HG03135 (cell line): ENCODE measurements around the gene MACROD1.
"Not testable (repeated sequence)": the region's sequence is repeated elsewhere in the genome, so short reads cannot be mapped to it uniquely, and the experiment has no call there.

Experiments used
- ATAC-seq: cut with Tn5 transposase; IDR thresholded peaks from one replicate; pipeline ENCODE4 v1.9.1; 2021; ENCODE audit warnings: mild to moderate bottlenecking, moderate library complexity; ENCODE audit not compliant: unreplicated experiment

MACROD1 gene

GRCh38 chr11:64060263-64060860 lies 105.6 kb downstream of the MACROD1 start:
- ATAC-seq, result no peak

DNA sequence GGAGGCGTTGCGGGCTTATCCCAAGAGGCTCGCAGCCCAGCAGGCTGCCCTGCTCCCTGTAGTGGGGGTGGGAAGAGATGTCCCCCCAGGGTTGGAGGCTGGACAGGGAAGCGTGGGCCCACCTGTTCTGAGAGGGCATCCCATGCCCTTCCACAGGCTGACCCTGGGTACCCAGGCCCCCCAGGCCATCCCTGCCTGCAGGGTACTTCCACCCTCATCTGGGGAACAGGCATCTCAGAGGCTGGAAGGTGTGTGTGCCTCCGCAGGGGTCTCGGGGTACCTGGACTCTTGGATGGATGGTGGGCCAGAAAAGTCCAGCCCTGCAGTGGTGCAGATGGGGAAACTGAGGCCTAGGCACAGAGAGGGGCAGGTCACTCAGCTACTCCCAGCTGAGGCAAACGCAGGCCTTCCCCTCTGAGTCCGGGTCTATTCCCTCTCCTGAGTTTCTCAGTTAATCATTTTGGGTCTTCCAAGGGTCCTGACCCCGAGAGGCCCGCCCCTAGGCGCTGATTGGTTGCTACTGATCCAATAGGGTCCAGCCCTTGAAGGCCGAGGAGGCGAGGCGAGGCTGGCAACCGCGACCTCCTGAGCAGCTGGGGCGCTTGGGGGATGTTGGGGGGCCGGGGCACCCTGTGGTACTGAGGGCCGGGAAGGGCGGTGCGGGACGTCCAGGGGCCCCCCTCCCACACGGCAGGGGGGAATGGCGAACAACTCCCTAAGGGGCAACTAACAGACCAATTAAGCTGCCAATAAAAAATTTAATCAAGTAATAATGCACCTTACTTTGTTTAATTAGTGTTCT lies 106.4 kb downstream of the MACROD1 start:
- ATAC-seq, result no peak

- no peak for ATAC-seq
These were observed 107.4 kb downstream of the MACROD1 start for GRCh38 chr11:64058494-64058893.

DNA sequence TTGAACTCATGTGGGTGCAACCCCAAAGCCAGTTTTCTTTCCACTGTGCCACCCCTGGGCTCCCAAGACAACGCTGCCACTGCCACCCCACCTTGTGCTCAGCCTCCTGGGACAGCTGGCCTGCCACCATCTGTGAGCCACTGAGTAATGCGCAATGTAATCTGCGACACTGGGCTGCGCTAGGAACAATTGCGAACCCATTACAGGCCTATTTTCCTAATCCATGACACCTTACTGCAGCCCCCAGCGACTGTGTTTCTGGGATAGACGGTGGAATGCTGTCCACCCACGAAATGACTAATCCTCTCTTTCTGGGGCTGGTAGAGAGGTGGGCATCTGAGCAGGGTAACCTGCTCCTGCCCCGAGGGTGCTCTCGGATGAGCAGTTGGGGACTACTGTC lies 108.0 kb downstream of the MACROD1 start:
- no peak for ATAC-seq

DNA sequence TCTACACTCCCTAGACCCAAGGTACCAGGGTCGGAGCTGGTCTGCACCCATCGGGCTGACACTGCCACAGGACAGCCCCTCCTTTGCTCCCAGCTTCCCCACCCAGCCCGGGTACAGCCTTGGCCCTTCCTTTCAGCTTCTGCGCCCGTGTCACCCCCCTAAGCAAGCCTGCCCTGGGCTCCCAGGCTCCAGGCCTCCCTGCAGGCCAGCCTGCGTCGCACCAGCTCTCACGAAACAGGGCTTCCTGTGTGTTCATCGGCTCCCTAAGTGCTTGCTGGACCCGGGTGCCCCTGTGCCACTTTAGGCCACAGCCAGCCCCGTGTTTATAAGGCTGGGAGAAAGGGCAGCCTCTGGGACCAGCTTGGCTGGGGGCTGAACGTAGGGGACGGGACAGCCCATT lies 109.1 kb downstream of the MACROD1 start:
- ATAC-seq, result no peak

DNA sequence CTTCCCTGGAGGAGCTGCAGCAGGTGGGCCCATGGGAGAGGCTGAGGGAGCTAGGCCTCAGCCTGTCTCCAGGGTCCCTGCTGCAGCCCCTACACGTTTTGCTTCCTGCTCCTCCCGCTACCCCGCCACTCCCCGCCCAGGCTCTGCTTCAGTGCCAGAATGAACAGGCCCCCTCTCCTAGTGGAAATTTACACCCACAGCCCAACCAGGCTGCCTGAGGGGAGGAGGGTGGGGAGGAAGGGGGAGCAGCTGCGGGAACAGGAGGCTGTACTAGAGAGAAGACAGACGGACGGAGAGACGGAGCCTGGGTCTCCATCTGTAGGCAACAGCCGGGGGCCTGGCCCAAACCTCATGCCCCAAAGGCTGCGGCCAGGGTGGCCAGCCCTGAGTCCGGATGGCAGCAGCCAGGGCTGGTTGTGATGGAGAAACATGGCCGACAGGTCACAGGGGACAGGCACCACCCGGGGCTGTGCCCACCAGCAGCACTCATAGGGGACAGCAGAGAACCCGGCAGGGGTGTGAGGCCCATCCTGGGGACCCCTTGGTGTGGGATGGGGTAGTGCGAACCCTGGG lies 109.6 kb downstream of the MACROD1 start:
- no peak for ATAC-seq

DNA sequence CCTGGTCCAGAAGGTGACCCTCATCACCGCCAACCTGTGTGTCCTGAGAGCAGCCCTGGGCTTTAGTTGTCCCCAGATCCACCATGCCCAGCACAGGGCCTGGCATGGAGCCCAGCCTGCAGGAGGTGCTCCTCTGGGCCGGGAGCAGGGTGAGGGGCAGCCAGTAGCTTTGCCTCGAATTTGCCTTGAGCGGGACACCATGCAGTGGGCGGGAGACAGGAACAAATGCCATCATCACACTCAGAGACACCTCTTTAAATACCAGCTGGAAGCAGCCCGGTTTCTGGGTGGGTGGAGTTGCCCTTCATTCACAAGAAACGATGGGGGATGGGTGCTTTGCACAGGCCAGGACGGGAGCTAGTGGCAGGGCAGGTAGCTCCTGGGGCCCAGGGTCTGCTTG lies 110.8 kb downstream of the MACROD1 start:
- no peak for ATAC-seq

DNA sequence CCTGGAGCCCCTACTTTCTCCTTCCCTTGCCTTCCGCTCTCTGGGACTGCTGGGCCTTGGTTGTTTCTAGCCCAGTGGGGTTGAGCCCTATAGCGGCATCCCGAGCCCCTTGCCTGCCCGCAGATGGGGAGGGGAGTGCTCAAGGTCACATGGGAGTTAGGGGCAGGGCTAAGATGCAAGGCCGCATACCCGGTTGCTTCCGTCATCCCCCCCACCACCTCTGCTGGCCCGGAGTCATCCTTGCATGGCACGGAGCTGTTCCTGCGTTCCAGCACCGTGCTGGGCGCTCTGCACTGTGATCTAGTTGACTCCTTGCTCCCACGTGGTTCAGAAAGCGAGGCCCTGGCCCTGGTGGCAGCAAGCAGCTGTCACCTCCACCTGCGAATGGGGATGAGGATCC lies 112.2 kb downstream of the MACROD1 start:
- no peak for ATAC-seq

GRCh38 chr11:64052938-64053622 lies 112.8 kb downstream of the MACROD1 start:
- no peak for ATAC-seq

- ATAC-seq, result no peak
These were observed 113.5 kb downstream of the MACROD1 start for GRCh38 chr11:64052436-64052835.

GRCh38 chr11:64051297-64051696 lies 114.6 kb downstream of the MACROD1 start:
- no peak for ATAC-seq

DNA sequence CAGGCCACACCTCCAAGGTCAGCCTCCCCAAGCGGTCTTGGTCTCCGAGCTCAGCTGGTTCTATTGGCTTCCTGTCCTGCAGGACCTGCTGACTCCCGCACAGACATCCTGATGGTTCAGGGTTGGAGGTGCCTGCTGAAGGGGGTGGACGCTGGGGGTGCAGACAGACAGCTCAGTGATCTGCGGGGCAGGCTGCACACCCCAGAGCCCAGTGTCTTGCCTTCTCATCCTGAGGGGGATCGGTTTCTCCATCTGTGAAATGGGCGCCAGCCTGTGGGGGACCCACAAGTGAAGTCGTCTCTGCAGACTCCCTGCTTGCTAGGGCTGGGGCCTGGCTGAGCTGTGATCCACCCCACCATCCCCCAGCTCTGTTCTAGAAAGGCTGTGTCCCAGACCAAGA lies 116.4 kb downstream of the MACROD1 start:
- no peak for ATAC-seq

GRCh38 chr11:64048042-64048854 lies 117.7 kb downstream of the MACROD1 start:
- no peak for ATAC-seq

DNA sequence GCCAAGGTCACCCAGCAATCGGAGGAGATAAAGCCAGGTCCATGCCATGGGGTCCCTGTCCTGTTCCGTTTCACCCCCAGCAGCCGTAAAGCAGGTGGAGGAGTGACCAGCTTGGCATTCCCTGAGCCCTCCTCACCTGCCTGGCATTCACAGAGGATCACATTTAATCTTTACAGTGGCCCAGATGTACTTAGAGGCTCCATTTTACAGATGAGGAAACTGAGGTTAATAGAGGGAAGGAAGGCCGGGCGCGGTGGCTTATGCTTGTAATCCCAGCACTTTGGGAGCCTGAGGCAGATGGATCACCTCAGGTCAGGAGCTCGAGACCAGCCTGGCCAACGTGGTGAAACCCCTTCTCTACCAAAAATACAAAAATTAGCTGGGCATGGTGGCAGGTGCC lies 118.5 kb downstream of the MACROD1 start:
- ATAC-seq, result not testable (repeated sequence)

DNA sequence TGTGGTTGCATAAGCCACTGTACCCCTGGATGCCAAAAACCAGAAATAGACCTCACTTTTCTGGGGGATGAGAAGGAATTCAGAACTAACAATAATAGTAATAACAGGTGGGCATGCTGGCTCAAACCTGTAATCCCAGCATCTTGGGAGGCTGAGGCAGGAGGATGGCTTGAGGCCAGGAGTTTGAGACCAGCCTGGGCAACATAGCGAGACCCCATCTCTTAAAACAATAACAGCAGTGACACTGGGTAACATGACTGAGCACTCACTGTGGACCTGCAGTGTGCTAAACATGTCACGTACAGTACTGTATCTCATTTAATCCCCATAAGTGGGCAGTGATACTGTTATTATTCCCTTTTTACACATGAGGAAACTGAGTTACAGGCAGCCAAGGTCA lies 120.2 kb downstream of the MACROD1 start:
- no peak for ATAC-seq

- no peak for ATAC-seq
These were observed 121.1 kb downstream of the MACROD1 start for GRCh38 chr11:64044730-64045393.

DNA sequence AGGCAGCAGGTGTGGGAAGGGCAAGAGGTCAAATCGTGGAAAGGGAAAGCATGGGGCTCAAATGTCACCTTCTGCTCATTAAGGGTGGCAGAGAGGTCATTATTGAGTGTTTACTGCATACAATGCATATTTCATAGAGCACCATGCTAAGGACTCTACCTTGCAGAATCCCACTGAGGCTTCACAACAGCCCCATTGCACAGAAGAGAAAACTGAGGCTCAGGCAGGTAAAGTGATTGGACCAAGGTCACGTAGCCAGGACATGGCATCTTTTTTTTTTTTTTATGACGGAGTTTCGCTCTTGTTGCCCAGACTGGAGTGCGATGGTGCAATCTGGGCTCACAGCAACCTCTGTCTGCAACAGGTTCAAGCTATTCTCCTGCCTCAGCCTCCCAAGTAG lies 122.4 kb downstream of the MACROD1 start:
- no peak for ATAC-seq

DNA sequence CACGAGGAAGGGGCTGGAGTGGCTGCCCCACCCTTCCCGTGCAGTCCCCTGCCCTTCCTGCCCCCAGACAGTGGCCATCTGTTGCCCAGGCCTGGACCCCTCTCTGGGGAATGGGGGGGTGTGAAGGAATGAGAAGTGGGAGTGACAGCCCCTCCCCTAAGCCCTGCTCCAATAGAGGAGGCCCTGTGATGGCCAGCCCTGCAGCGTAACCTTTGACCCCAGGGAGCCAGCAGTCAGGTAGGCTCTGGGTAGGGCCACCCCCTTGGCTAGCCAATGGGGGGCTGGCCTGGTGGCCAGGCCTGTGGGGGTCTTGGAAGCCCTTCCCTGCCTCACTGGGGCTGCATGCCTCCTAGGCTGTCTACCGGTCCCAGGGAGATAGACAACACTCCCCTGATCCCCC lies 123.6 kb downstream of the MACROD1 start:
- ATAC-seq, result no peak

GRCh38 chr11:64041846-64042245 lies 124.1 kb downstream of the MACROD1 start:
- ATAC-seq, result no peak

- no peak for ATAC-seq
These were observed 125.1 kb downstream of the MACROD1 start for GRCh38 chr11:64040684-64041322.
